Caco-2 (cell line): Measurements from ENCODE around the gene DARS1. TPM values are rescaled to one million over a fixed set of nuclear protein-coding genes. Genes with fewer than 3 reads are reported as not detected.

Experiments used
- BruUV-seq: library from RNA; stranded (reverse); fragments of 400-500 nt; replicated peaks from 2 replicates; lab custom pipeline; 2021; lab: Mats Ljungman, UMichigan
- CTCF ChIA-PET: fragments of 300-600 bp; sonication (Branson Sonifier 250); formaldehyde crosslinking; loops from one replicate; lab custom pipeline; 2022; ENCODE audit warnings: antibody characterized with exemption; lab: Charles Lee
- POLR2A ChIA-PET: fragments of 300-600 bp; sonication (Branson Sonifier 250); formaldehyde crosslinking; loops from one replicate; lab custom pipeline; 2022; ENCODE audit warnings: antibody characterized with exemption; lab: Charles Lee
- DNase-seq, 2 experiments: peaks; one replicate each; pipeline versions ENCODE4 v3.0.0 to v3.0.0-alpha.2; 2020 to 2022
- H3K27me3 ChIP-seq: replicated peaks from 2 replicates; pipeline ENCODE4 v1.6.0; 2011; ENCODE audit warnings: low read length; ENCODE audit not compliant: control insufficient read depth, insufficient read depth
- H3K36me3 ChIP-seq: 2 replicates; pipeline ENCODE4 v1.5.1; 2011; ENCODE audit warnings: low read length; ENCODE audit not compliant: control insufficient read depth, insufficient read depth
- H3K4me1 ChIP-seq: fragments of 250-450 bp; sonication (Bioruptor Pico); 2 replicates; pipeline ENCODE4 v1.5.1; 2020; ENCODE audit warnings: mild to moderate bottlenecking
- H3K4me3 ChIP-seq: 2 replicates; pipeline ENCODE4 v1.5.1; 2011; ENCODE audit warnings: low read depth, mild to moderate bottlenecking, control low read depth, low read length
- H3K9me3 ChIP-seq: fragments of 250-450 bp; sonication (Bioruptor Pico); 2 replicates; pipeline ENCODE4 v1.5.1; 2020; ENCODE audit warnings: mild to moderate bottlenecking, moderate library complexity
- H3K27ac Mint-ChIP-seq: one replicate; pipeline ENCODE4 v1.8.0; 2022; ENCODE audit warnings: mixed read lengths; ENCODE audit not compliant: unreplicated experiment
- H3K27me3 Mint-ChIP-seq: one replicate; pipeline ENCODE4 v1.8.0; 2022; ENCODE audit warnings: mixed read lengths; ENCODE audit not compliant: insufficient read depth, unreplicated experiment
- H3K36me3 Mint-ChIP-seq: one replicate; pipeline ENCODE4 v1.8.0; 2022; ENCODE audit warnings: mild to moderate bottlenecking, mixed read lengths; ENCODE audit not compliant: insufficient read depth, unreplicated experiment
- H3K4me1 Mint-ChIP-seq: one replicate; pipeline ENCODE4 v1.8.0; 2022; ENCODE audit warnings: low read depth, mixed read lengths; ENCODE audit not compliant: unreplicated experiment
- H3K4me3 Mint-ChIP-seq: one replicate; pipeline ENCODE4 v1.8.0; 2022; ENCODE audit warnings: mild to moderate bottlenecking, moderate library complexity, mixed read lengths; ENCODE audit not compliant: unreplicated experiment
- H3K9me3 Mint-ChIP-seq: one replicate; pipeline ENCODE4 v1.8.0; 2022; ENCODE audit warnings: mixed read lengths; ENCODE audit not compliant: unreplicated experiment
- intact Hi-C: fragments of 100-400 bp; cut with micrococcal nuclease; formaldehyde crosslinking; loops from one replicate; pipeline ENCODE4 v1.10.0; 2022; ENCODE audit not compliant: unreplicated experiment
- total RNA-seq: library from RNA; stranded (reverse); gene quantifications from 2 replicates; pipeline ENCODE4 v1.2.3, GENCODE V29; 2022
- TF ChIP-seq, protein P1 (sequence below), 2 experiments: fragments of 200-600 bp in 1 of 2; IDR thresholded peaks; 1 replicate in 1 of 2; 2 replicates in 1 of 2; pipeline versions ENCODE4 v1.5.1 to v1.8.0; 2011 to 2022; ENCODE audit warnings: antibody characterized with exemption in 1 of 2, control low read depth in 1 of 2, inconsistent platforms in 1 of 2, low read depth in 1 of 2, low read length in 1 of 2, mild to moderate bottlenecking in 1 of 2, moderate library complexity in 1 of 2; ENCODE audit not compliant: insufficient read depth in 1 of 2, severe bottlenecking in 1 of 2, unreplicated experiment in 1 of 2

Gene DARS1
- total RNA-seq, 1 experiment from 2014 or later: 90.9 TPM

DNA sequence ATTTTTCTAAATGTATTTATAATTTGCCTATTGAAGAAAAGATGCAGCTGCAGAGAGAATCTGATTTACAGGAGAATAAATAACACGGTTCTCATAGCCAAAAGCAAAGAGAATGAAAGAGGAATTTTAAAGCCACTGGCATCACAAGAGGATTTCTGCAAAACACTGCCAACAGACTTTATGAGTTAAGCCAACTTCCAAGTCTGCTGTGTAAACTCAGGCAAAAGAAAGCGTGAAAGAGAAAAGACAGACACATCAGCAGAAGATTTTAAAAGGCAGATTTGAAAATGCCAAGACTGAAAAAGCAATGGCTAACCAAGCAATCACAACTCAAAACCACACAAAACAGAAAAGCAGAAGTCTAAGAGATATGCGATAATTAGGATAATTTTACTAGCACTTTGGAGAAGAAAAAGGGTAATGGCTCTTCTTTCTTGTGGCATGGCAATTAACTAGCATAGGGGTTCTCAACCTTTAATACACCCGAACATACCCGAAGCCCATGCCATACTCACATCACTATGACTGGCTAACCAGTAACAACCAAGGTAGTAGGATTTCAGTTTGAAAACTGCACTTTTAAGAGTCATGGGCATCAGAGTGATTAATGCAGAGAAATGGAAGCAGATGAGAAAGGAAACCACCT is 4.9 kb downstream of the DARS1 start:
- H3K27me3 ChIP-seq: no peaks in the 10 kb centered on the region
- peaks cover 75% of the 10 kb centered on the region for H3K36me3 Mint-ChIP-seq
- H3K36me3 ChIP-seq: peaks cover 4% of the 10 kb centered on the region; the same call in 1 of the 2 replicates

DNA sequence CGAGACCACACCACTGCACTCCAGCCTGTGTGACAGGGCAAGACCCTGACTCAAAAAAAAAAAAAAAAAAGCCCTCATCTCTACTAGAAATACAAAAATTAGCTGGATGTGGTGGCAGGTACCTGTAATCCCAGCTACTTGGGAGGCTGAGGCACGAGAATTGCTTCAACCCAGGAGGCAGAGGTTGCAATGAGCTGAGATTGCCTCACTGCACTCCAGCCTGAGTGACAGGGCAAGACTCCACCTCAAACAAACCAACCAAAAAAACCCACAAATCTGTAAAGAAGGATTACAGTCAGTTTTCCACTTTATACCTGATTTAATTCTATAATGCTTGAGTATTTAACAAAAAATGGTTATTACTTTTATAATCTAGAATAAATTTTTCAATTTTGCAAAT is 9.7 kb downstream of the DARS1 start:
- Histone ChIP-seq H3K9me3 (no peaks in the 10 kb centered on the region), H3K4me3 (no peak overlapping the region), H3K27me3 (no peaks in the 10 kb centered on the region), H3K4me1 (no peaks in the 10 kb centered on the region), H3K36me3 (0 out of 2 replicates have a peak, but pooled peaks cover 1% of the 10 kb centered on the region)
- H3K9me3 Mint-ChIP-seq: peaks cover 24% of the 10 kb centered on the region
- intact Hi-C loops: no loop called here
- no peak overlapping the region for H3K27ac Mint-ChIP-seq
- ChIA-PET CTCF (no interaction called here), POLR2A (interaction anchor here (0.6 kb wide), 1 partner anchor 9 kb away, joined by 3 read pairs; no protein-coding TSS in a partner anchor)
- TF ChIP-seq, protein P1, sequence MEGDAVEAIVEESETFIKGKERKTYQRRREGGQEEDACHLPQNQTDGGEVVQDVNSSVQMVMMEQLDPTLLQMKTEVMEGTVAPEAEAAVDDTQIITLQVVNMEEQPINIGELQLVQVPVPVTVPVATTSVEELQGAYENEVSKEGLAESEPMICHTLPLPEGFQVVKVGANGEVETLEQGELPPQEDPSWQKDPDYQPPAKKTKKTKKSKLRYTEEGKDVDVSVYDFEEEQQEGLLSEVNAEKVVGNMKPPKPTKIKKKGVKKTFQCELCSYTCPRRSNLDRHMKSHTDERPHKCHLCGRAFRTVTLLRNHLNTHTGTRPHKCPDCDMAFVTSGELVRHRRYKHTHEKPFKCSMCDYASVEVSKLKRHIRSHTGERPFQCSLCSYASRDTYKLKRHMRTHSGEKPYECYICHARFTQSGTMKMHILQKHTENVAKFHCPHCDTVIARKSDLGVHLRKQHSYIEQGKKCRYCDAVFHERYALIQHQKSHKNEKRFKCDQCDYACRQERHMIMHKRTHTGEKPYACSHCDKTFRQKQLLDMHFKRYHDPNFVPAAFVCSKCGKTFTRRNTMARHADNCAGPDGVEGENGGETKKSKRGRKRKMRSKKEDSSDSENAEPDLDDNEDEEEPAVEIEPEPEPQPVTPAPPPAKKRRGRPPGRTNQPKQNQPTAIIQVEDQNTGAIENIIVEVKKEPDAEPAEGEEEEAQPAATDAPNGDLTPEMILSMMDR (IDR thresholded peaks at IDR 0.05; ENCODE audit: insufficient read depth in 1 of 2, low read depth in 1 of 2, low read length in 1 of 2, severe bottlenecking in 1 of 2, unreplicated experiment in 1 of 2): no peak
- H3K4me3 Mint-ChIP-seq: no peak overlapping the region
- peaks cover 84% of the 10 kb centered on the region for H3K36me3 Mint-ChIP-seq
- no peaks in the 10 kb centered on the region for H3K27me3 Mint-ChIP-seq
- DNase-seq: no peak
- BruUV-seq: no TSS peak
- H3K4me1 Mint-ChIP-seq: no peaks in the 10 kb centered on the region

More for the DNA sequence above, 4.9 kb downstream of the DARS1 start:
- no peaks in the 10 kb centered on the region for H3K9me3 ChIP-seq
- BruUV-seq: no TSS peak
- intact Hi-C loops: no loop called here
- TF ChIP-seq, protein P1 (IDR thresholded peaks at IDR 0.05; ENCODE audit: insufficient read depth in 1 of 2, low read depth in 1 of 2, low read length in 1 of 2, severe bottlenecking in 1 of 2, unreplicated experiment in 1 of 2): no peak
- no peak overlapping the region for H3K4me3 ChIP-seq
- POLR2A ChIA-PET: no interaction called here
- H3K4me1 ChIP-seq: no peaks in the 10 kb centered on the region
- no peaks in the 10 kb centered on the region for H3K27me3 Mint-ChIP-seq
- no peak overlapping the region for H3K4me3 Mint-ChIP-seq
- H3K9me3 Mint-ChIP-seq: no peaks in the 10 kb centered on the region
- no peak for DNase-seq
- no peaks in the 10 kb centered on the region for H3K4me1 Mint-ChIP-seq
- no peak overlapping the region for H3K27ac Mint-ChIP-seq
- CTCF ChIA-PET: no interaction called here

DNA sequence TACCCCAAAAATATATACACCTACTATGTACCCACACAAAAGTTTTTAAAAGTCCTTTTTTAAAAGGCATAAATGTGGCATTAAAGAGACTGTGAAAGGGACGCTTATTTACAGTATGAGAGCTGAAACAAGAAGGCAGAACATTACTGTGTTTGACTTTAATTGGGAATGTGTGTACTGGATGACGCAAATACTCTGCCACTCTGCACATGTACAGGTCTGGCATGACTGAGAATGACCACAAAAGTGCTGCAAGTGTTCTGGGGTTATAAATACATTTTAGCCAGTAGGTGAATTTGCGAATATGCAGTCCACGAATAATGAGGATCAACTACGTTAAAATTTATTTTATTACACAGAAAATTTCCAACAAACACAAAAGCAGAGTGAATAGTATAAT is 11.4 kb downstream of the DARS1 start:
- BruUV-seq: no TSS peak
- Mint-ChIP-seq H3K4me3 (no peak overlapping the region), H3K9me3 (peaks cover 24% of the 10 kb centered on the region), H3K27ac (no peak overlapping the region), H3K36me3 (peaks cover 70% of the 10 kb centered on the region), H3K4me1 (no peaks in the 10 kb centered on the region), H3K27me3 (no peaks in the 10 kb centered on the region)
- Histone ChIP-seq H3K4me1 (no peaks in the 10 kb centered on the region), H3K9me3 (no peaks in the 10 kb centered on the region), H3K36me3 (0 out of 2 replicates have a peak, but pooled peaks cover 1% of the 10 kb centered on the region), H3K4me3 (no peak overlapping the region), H3K27me3 (no peaks in the 10 kb centered on the region)
- intact Hi-C loops: no loop called here
- TF ChIP-seq, protein P1 (IDR thresholded peaks at IDR 0.05; ENCODE audit: insufficient read depth in 1 of 2, low read depth in 1 of 2, low read length in 1 of 2, severe bottlenecking in 1 of 2, unreplicated experiment in 1 of 2): no peak
- CTCF ChIA-PET: no interaction called here
- POLR2A ChIA-PET: no interaction called here
- DNase-seq: no peak
